PC-3 (cell line): ENCODE measurements around the gene SNTG2.

Experiments used
- EZH2 ChIP-seq: fragments of 300-600 bp; sonication (generic); IDR thresholded peaks from one replicate; pipeline ENCODE4 v1.6.1; 2017; ENCODE audit warnings: antibody characterized with exemption, mild to moderate bottlenecking, low read length; ENCODE audit not compliant: unreplicated experiment
- EZH2phosphoT487 ChIP-seq: fragments of 300-600 bp; sonication (generic); IDR thresholded peaks from 2 replicates; pipeline ENCODE4 v1.6.1; 2018; ENCODE audit warnings: mild to moderate bottlenecking, antibody characterized with exemption, low read length, borderline replicate concordance
- TF ChIP-seq, protein P1 (sequence below): fragments of 300-600 bp; sonication (generic); conservative IDR thresholded peaks from 2 replicates; pipeline ENCODE4 v1.5.1; 2017; ENCODE audit warnings: antibody characterized with exemption, low read depth, mild to moderate bottlenecking, low read length

DNA sequence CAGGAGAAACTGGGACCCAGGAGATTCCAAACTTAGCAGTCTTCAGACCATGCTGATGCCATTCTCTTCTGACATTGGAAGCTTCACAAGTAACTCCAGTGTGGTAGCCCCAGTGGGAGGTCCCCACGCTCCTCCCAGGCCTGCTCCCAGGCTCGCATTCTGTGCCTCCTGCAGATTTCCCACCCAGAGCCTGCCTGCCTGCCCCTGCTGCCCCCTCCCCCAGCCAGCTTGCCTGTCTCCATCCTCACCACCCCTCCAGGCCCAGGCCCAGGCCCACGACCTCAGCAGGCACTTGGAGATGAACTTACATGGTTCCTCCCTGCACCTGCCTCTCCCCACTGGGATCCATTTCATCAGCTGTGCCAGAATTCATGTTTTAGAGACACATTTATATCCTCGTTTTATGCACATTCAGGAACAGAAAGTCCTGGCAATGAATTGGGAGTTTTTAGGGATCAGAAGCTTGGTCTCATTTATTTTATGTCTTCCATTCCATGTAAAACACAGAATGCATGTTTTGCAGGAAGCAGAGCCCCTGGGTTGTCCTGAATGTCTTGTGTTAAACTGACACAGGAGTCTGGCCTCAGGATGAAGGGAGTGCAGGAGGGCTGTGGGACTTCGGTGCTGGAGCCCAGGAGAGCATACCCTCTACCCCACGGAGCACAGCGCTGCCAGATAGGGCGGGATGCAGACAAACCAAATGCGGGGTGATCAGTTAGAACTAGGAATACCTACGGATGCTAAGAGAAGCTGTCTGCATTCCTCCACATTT, 150.5 kb downstream of the SNTG2 start:
- TF ChIP-seq, protein P1, sequence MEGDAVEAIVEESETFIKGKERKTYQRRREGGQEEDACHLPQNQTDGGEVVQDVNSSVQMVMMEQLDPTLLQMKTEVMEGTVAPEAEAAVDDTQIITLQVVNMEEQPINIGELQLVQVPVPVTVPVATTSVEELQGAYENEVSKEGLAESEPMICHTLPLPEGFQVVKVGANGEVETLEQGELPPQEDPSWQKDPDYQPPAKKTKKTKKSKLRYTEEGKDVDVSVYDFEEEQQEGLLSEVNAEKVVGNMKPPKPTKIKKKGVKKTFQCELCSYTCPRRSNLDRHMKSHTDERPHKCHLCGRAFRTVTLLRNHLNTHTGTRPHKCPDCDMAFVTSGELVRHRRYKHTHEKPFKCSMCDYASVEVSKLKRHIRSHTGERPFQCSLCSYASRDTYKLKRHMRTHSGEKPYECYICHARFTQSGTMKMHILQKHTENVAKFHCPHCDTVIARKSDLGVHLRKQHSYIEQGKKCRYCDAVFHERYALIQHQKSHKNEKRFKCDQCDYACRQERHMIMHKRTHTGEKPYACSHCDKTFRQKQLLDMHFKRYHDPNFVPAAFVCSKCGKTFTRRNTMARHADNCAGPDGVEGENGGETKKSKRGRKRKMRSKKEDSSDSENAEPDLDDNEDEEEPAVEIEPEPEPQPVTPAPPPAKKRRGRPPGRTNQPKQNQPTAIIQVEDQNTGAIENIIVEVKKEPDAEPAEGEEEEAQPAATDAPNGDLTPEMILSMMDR = no peak
- no peak for TF ChIP-seq EZH2
- no peak for TF ChIP-seq EZH2phosphoT487
